ENCODE data around the gene SNX7. TPM values are rescaled to one million over a fixed set of nuclear protein-coding genes. Genes with fewer than 3 reads are reported as not detected.

The SNX7 gene
- total and polyA plus RNA-seq, 12 donors, result 3.6 to 24.8 (median 15.2) TPM

GRCh38 chr1:98696077-98696476 is 34.6 kb downstream of the SNX7 start:
- Histone ChIP-seq H3K4me3 (no peak overlapping the region), H3K4me1 (peaks cover 0 to 13% (median 0%) of the 10 kb centered on the region in 9 donors), H3K27ac (no peak overlapping the region), H3K9me3 (no peaks in the 10 kb centered on the region), H3K36me3 (peaks cover 0 to 41% (median 5%) of the 10 kb centered on the region in 9 donors), H3K27me3 (no peaks in the 10 kb centered on the region)
- intact Hi-C loops (cut with DNase I), result no loop called here
- TF ChIP-seq CTCF (IDR thresholded peaks at IDR 0.05), result no peak
- no peak for ATAC-seq
- DNase-seq, result no peak
- 96 to 99% methylated on average over 4 of the region's 4 CpGs for WGBS, 2 donors

DNA sequence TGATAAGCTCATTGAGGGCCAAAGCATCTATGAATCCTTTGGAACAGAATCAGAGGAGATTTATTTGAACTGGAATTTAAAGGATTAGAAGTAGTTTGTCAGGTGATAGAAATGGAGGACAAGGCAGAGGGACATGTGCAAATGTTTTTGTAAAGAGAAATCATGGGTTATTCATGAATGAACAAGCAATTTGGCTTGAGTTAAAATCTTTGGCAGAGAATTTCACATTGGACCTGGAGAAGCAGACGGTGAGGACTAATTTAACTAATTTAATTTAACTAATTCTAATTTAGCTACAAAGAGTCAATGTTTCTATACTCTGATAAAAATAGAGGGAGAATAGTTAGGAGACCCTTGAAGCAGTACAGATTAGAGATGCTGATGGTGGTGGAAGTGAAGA is 36.3 kb downstream of the SNX7 start:
- Histone ChIP-seq H3K4me1 (peaks cover 0 to 7% (median 0%) of the 10 kb centered on the region in 9 donors), H3K9me3 (no peaks in the 10 kb centered on the region), H3K4me3 (no peak overlapping the region), H3K36me3 (peaks cover 0 to 58% (median 5%) of the 10 kb centered on the region in 9 donors), H3K27ac (no peak overlapping the region), H3K27me3 (no peaks in the 10 kb centered on the region)
- TF ChIP-seq CTCF (IDR thresholded peaks at IDR 0.05), result no peak
- ATAC-seq (no peak), DNase-seq (no peak)
- WGBS, 2 donors, result 96 to 100% methylated on average over 1 of the region's 1 CpG
- intact Hi-C loops (cut with DNase I), result no loop called here

GRCh38 chr1:98698625-98699024 is 37.1 kb downstream of the SNX7 start:
- Histone ChIP-seq H3K27me3 (no peaks in the 10 kb centered on the region), H3K4me3 (no peak overlapping the region), H3K9me3 (no peaks in the 10 kb centered on the region), H3K36me3 (peaks cover 0 to 67% (median 5%) of the 10 kb centered on the region in 9 donors), H3K27ac (no peak overlapping the region), H3K4me1 (no peaks in the 10 kb centered on the region)
- 93 to 94% methylated on average over 3 of the region's 3 CpGs for WGBS, 2 donors
- ATAC-seq (no peak), DNase-seq (no peak)
- intact Hi-C loops (cut with DNase I), result no loop called here
- no peak for TF ChIP-seq CTCF (IDR thresholded peaks at IDR 0.05)

DNA sequence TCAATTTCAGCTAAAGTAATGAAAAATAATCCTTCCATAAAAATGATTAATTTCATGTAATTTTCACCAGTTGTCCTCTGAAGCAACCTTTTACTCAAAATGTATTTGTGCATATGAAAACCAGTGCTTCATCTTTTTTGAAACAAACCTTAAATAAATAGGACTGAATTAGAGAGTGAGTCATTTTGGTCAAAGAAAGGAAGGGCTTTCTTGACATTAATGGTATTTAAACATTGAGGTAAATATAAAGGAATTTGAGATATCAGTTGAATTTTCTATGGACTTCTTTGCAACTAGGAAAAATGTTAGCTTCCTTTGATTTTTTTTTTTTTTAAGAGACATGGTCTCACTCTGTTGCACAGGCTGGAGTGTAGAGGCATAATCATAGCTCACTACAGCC is 38.7 kb downstream of the SNX7 start:
- intact Hi-C loops (cut with DNase I), result no loop called here
- no peaks in the 10 kb centered on the region for H3K9me3 ChIP-seq
- no peak for TF ChIP-seq CTCF (IDR thresholded peaks at IDR 0.05)
- H3K27ac ChIP-seq, result no peak overlapping the region
- peaks cover 0 to 74% (median 5%) of the 10 kb centered on the region in 9 donors for H3K36me3 ChIP-seq
- H3K4me1 ChIP-seq, result no peaks in the 10 kb centered on the region
- no peaks in the 10 kb centered on the region for H3K27me3 ChIP-seq
- DNase-seq (no peak), ATAC-seq (no peak)
- H3K4me3 ChIP-seq, result no peak overlapping the region
